HG03095 (cell line): Measurements from ENCODE around the gene POU3F2.
A peak's percentile ranks its signal among the peaks of the same experiment; 100 is the strongest.

Source experiments
- ATAC-seq: cut with Tn5 transposase; IDR thresholded peaks from one replicate; pipeline ENCODE4 v1.9.1; 2021; ENCODE audit warnings: moderate library complexity; ENCODE audit not compliant: unreplicated experiment

The POU3F2 gene

GRCh38 chr6:98843271-98844243, 9.2 kb downstream of the POU3F2 start:
- no peak for ATAC-seq

DNA sequence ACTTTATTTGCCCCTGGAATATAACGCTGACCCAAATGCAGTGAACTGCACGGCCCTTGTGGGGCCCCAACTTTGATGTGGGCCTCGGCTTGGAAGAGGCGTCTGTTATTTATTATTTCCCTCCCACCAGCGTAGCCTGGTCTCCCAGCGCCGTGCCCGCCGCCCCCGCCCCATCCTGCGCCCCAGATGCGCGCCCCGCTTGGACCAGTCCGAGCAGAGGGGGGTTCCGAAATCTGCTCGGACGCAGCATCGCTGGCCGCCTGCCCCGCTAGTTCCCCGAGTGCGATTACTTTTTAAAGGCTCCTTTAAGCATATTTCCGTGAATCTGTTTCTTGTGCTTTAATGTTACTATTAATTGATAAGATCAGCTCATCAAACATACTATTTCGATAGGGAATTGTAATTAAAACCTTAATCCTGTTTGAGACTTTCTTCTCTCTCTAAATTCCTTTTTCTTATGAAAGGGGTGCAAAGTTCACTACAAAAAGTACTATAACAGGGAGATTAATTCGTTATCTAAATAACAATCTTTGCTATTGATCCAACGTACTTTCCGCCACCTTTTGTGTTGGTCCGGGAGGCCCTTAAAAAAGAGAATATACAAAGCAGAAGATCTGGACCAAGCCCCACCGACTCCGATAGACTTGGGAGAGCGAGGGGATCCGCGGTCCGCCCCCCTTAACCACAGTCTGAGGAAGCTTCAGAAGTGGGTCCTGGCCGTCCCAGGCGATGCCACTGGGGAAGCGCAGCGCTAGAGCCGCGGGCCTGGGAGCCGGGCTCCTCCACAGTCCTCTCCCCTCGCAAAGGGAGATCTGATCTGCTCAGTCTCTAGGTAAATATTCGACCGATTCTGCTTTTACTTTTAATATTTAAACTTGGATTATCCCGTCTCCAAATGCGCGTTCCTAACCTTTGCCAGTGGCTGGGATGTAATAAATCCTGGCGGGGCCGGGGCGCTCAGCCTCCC, 10.2 kb downstream of the POU3F2 start:
- ATAC-seq, result no peak

- ATAC-seq, result peak; percentile 59
Measured at GRCh38 chr6:98845211-98846020, 11.0 kb downstream of the POU3F2 start.

GRCh38 chr6:98846021-98846380, 11.6 kb downstream of the POU3F2 start:
- ATAC-seq, result no peak

GRCh38 chr6:98847416-98847778, 13.0 kb downstream of the POU3F2 start:
- no peak for ATAC-seq

DNA sequence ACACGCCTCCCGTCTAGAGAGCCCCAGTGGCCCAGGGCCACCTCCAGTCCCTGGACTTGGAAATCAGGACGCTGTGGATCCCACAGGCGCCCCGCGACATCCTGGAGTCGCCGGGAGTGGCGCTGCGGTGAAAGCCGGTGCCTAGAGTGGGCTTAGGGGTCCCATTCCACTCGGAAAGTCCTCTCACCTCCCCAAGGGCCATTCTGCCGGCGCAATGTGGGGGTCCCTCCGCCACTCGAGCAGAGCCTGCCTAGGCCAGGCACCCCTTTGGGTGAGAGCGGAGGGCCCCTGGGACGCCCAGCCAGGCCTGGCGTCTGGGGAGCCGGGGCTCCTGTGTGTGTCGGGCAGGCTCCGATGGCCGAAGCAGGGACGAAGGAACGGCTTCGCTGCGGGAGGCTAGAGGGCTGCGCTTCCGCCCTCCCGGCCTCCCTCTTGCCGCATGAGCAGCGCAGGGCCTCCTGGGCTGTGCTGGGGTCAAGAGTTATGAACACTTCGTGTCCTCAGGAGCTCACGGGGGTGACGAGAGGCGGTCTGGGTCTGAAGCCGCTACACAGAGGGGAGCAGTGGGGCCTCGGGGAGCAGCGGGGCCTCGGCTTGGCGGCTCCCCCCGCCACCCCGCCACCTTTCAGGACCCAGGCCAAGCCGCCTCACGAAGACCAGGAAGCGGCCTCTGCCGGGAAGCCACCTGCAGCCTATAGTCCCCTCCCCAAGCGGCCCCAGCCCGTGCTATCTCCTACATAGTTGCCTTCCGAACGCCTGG, 13.6 kb downstream of the POU3F2 start:
- ATAC-seq, result no peak

DNA sequence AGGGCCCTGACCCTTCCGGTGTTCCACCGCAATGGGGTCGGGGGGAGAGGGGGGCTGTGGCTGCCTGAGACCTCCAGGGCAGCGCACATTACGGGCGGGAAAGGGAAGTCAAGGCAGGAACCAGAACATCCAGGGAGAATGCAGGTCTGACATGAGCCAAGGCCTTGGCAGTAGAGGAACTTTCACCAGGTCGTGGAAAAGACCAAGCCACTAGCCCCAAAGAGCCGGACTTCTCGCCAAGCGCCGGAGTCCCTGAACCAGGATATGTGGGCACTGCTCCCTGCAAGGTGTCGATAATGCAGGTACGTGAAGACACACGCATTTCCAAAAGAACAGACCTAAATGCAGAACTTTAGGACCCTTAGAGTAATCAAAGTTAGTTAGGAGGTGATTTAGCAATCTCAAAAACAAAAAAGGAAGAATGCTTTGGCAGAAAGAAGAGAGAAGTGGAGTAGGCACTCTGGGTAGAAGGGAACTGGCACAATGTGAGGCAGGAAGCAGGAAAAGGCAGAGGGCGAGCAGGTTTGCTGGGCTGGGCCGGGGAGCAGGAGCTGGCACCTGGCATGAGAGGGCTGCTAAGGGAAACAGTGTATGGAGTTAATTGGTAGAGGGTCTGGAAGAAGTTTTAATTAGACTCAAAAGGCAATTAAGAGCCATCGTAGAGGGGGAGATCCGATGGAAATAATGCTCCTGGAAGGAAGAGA, 14.3 kb downstream of the POU3F2 start:
- no peak for ATAC-seq

DNA sequence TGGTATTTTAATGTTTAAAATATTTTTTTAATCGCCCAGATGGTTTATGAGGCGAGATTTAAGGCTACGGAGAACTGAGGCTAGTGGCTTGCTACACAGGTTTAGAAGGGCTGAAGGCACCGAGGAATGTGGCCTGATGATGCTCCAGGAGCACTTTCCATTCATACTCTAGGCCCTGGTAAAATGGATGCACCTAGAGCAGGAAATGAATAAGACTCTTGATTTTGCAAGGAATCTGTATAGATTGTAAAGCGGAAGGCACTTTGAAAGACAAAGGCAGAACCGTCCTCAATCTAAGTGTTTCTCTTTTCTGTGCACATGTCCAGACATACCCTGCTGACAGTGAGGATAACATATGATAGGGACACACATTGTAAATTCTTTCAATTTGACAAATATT, 30.1 kb downstream of the POU3F2 start:
- no peak for ATAC-seq

- no peak for ATAC-seq
Measured at GRCh38 chr6:98871057-98871456, 36.7 kb downstream of the POU3F2 start.

GRCh38 chr6:98871821-98872220, 37.4 kb downstream of the POU3F2 start:
- no peak for ATAC-seq

- ATAC-seq, result no peak
Measured at GRCh38 chr6:98875375-98875774, 41.0 kb downstream of the POU3F2 start.

DNA sequence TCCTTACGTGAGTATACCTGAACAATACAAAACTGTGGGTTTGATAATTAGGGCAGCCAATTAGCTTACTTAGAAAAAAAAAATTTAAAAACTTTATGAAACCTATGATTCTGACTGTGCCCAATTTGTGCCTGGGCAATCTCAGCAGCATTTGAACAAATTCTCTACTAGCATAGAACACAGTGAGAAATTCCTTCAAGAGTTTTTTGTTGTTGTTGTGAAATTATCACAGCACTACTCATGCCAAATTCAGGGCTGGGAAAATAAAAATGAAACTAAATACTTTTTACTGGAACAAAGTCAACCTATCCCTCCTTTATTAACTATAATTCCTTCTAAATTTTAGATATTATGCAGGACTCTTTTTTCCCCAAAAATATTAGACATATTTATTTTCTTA, 42.9 kb downstream of the POU3F2 start:
- ATAC-seq, result no peak

- peak; percentile 80 for ATAC-seq
Measured at GRCh38 chr6:98880486-98880885, 46.1 kb downstream of the POU3F2 start.

DNA sequence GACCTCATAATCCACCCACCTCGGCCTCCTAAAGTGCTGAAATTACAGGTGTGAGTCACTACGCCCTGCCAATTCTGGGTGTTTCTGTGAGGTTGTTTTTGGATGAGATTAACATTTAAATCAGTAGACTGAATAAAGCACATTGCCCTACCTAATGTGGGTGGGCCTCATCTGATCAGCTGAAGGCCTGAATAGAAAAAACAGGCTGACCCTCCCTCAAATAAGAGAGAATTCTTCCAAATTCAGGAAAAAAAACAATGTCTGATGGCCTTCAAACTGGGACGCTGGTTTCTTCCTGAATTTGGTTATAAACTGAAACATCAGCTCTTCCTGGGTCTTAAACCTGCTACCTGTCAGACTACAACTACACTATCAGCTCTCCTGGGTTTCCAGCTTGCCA, 51.0 kb downstream of the POU3F2 start:
- ATAC-seq, result no peak

- no peak for ATAC-seq
Measured at GRCh38 chr6:98887650-98888049, 53.3 kb downstream of the POU3F2 start.
